KOPT-K1 (cell line): ENCODE data around the gene CLNK.

ENCODE experiments used
- H3K27ac ChIP-seq: fragments of 200-600 bp; sonication (generic); 2 replicates; pipeline ENCODE4 v1.5.1; 2016; ENCODE audit warnings: antibody characterized with exemption, mild to moderate bottlenecking, low read depth, low read length; ENCODE audit not compliant: poor library complexity, severe bottlenecking
- H3K36me3 ChIP-seq: fragments of 200-600 bp; sonication (generic); 2 replicates; pipeline ENCODE4 v1.5.1; 2017; ENCODE audit warnings: antibody characterized with exemption, mild to moderate bottlenecking, low read length, moderate library complexity; ENCODE audit not compliant: insufficient read depth
- H3K9me3 ChIP-seq: fragments of 200-600 bp; sonication (generic); 2 replicates; pipeline ENCODE4 v1.5.1; 2017; ENCODE audit warnings: antibody characterized with exemption, low read length, mild to moderate bottlenecking; ENCODE audit not compliant: insufficient read depth, poor library complexity, severe bottlenecking

CLNK gene

GRCh38 chr4:10478621-10479020, 205.9 kb downstream of the CLNK start:
- no peaks in the 10 kb centered on the region for H3K36me3 ChIP-seq
- H3K9me3 ChIP-seq: no peaks in the 10 kb centered on the region
- no peak overlapping the region for H3K27ac ChIP-seq

GRCh38 chr4:10470505-10470904, 214.1 kb downstream of the CLNK start:
- H3K36me3 ChIP-seq: no peaks in the 10 kb centered on the region
- H3K27ac ChIP-seq: no peak overlapping the region
- no peaks in the 10 kb centered on the region for H3K9me3 ChIP-seq

GRCh38 chr4:10466161-10466560, 218.4 kb downstream of the CLNK start:
- Histone ChIP-seq H3K36me3 (no peaks in the 10 kb centered on the region), H3K27ac (no peak overlapping the region), H3K9me3 (no peaks in the 10 kb centered on the region)

GRCh38 chr4:10462876-10463275, 221.7 kb downstream of the CLNK start:
- Histone ChIP-seq H3K27ac (no peak overlapping the region), H3K36me3 (no peaks in the 10 kb centered on the region), H3K9me3 (no peaks in the 10 kb centered on the region)

- Histone ChIP-seq H3K27ac (no peak overlapping the region), H3K36me3 (no peaks in the 10 kb centered on the region), H3K9me3 (no peaks in the 10 kb centered on the region)
These were observed 222.6 kb downstream of the CLNK start for GRCh38 chr4:10461850-10462400.

- Histone ChIP-seq H3K27ac (peak overlapping the region; percentile 33), H3K36me3 (no peaks in the 10 kb centered on the region), H3K9me3 (no peaks in the 10 kb centered on the region)
These were observed 223.3 kb downstream of the CLNK start for GRCh38 chr4:10461091-10461849.

GRCh38 chr4:10460313-10461047, 224.1 kb downstream of the CLNK start:
- Histone ChIP-seq H3K27ac (peak overlapping the region; percentile 33), H3K36me3 (no peaks in the 10 kb centered on the region), H3K9me3 (no peaks in the 10 kb centered on the region)

GRCh38 chr4:10459305-10459704, 225.3 kb downstream of the CLNK start:
- Histone ChIP-seq H3K9me3 (no peaks in the 10 kb centered on the region), H3K27ac (no peak overlapping the region), H3K36me3 (peaks cover 8% of the 10 kb centered on the region)

- Histone ChIP-seq H3K27ac (no peak overlapping the region), H3K36me3 (peaks cover 19% of the 10 kb centered on the region), H3K9me3 (no peaks in the 10 kb centered on the region)
These were observed 226.4 kb downstream of the CLNK start for GRCh38 chr4:10458177-10458576.

GRCh38 chr4:10457255-10457801, 227.2 kb downstream of the CLNK start, which contains the start of gene ZNF518B:
Gene ZNF518B, minus strand, starts transcription at chr4:10457426. Its CDS starts 11,098 bp downstream, at chr4:10446328.
- Histone ChIP-seq H3K36me3 (peaks cover 28% of the 10 kb centered on the region), H3K9me3 (no peaks in the 10 kb centered on the region), H3K27ac (peak within 1 kb of the TSS; percentile 60)

GRCh38 chr4:10456595-10457254, 227.8 kb downstream of the CLNK start:
- no peaks in the 10 kb centered on the region for H3K9me3 ChIP-seq
- H3K27ac ChIP-seq: peak overlapping the region; percentile 60
- peaks cover 34% of the 10 kb centered on the region for H3K36me3 ChIP-seq

GRCh38 chr4:10456260-10456594, 228.3 kb downstream of the CLNK start:
- H3K27ac ChIP-seq: peak overlapping the region; percentile 60

GRCh38 chr4:10455133-10455532, 229.4 kb downstream of the CLNK start:
- Histone ChIP-seq H3K36me3 (peaks cover 47% of the 10 kb centered on the region), H3K9me3 (no peaks in the 10 kb centered on the region), H3K27ac (no peak overlapping the region)

More at GRCh38 chr4:10456260-10456594, 228.3 kb downstream of the CLNK start:
- Histone ChIP-seq H3K9me3 (no peaks in the 10 kb centered on the region), H3K36me3 (peaks cover 36% of the 10 kb centered on the region)

- Histone ChIP-seq H3K27ac (no peak overlapping the region), H3K9me3 (no peaks in the 10 kb centered on the region), H3K36me3 (peaks cover 51% of the 10 kb centered on the region)
These were observed 229.8 kb downstream of the CLNK start for GRCh38 chr4:10454726-10455125.

- Histone ChIP-seq H3K27ac (no peak overlapping the region), H3K9me3 (no peaks in the 10 kb centered on the region), H3K36me3 (peaks cover 57% of the 10 kb centered on the region)
These were observed 230.4 kb downstream of the CLNK start for GRCh38 chr4:10454121-10454520.
